ENCODE data around the gene NUTF2. TPM values are rescaled to one million over a fixed set of nuclear protein-coding genes. Genes with fewer than 3 reads are reported as not detected.

NUTF2 gene
- total and polyA plus RNA-seq, 10 of the 15 experiments (the other 5 are each of a cell fraction or from before 2014, with no cell fraction given), result 116 to 342 (median 202) TPM

GRCh38 chr16:67873435-67874370 lies 27.0 kb downstream of the NUTF2 start (continued):
- TF ChIP-seq CEBPZ (IDR thresholded peaks at IDR 0.05; ENCODE audit: low read depth, low read length), result no peak
- no peak for TF ChIP-seq MEF2B (IDR thresholded peaks at IDR 0.05; ENCODE audit: partially characterized antibody, poor library complexity, severe bottlenecking)
- TF ChIP-seq RB1 (IDR thresholded peaks at IDR 0.05; ENCODE audit: borderline replicate concordance), result no peak
- TF ChIP-seq CREB1 (IDR thresholded peaks at IDR 0.05; ENCODE audit: low read depth), result no peak
- no peak for TF ChIP-seq BMI1 (IDR thresholded peaks at IDR 0.05; ENCODE audit: borderline replicate concordance)
- TF ChIP-seq BCL11A (IDR thresholded peaks at IDR 0.05; ENCODE audit: low read depth, low read length), result no peak
- TF ChIP-seq RAD21 (IDR thresholded peaks at IDR 0.05; ENCODE audit: insufficient read depth, low read depth, low read length), result no peak
- no peak for TF ChIP-seq PRDM15 (CRISPR knock-in tag; IDR thresholded peaks at IDR 0.05)
- TF ChIP-seq RUNX3 (IDR thresholded peaks at IDR 0.05; ENCODE audit: low read length), result no peak
- TF ChIP-seq SMC3 (IDR thresholded peaks at IDR 0.05; ENCODE audit: borderline replicate concordance, low read length), result no peak
- no peak for TF ChIP-seq NFIC (IDR thresholded peaks at IDR 0.05; ENCODE audit: low read depth, low read length)

All from GM12878 (cell line).